Measurements from ENCODE around the gene USP6NL.

USP6NL gene

GRCh38 chr10:11593612-11594011 lies 17.8 kb downstream of the USP6NL start:
- DNase-seq: no peak

- DNase-seq: no peak
Observed at GRCh38 chr10:11589738-11590137, 21.7 kb downstream of the USP6NL start.

- no peak for DNase-seq
Observed at GRCh38 chr10:11588873-11589574, 22.4 kb downstream of the USP6NL start.

GRCh38 chr10:11587722-11588259 lies 23.7 kb downstream of the USP6NL start:
- no peak for DNase-seq

- DNase-seq: peak; percentile 12
Observed at GRCh38 chr10:11586170-11586569, 25.3 kb downstream of the USP6NL start.

GRCh38 chr10:11581213-11581612 lies 30.2 kb downstream of the USP6NL start:
- DNase-seq: peak; percentile 21

- no peak for DNase-seq
Observed at GRCh38 chr10:11579885-11580284, 31.6 kb downstream of the USP6NL start.

GRCh38 chr10:11578802-11579255 lies 32.6 kb downstream of the USP6NL start:
- no peak for DNase-seq

GRCh38 chr10:11576092-11576809 lies 35.2 kb downstream of the USP6NL start:
- DNase-seq: no peak

- DNase-seq: peak; percentile 2
Observed at GRCh38 chr10:11573497-11573896, 38.0 kb downstream of the USP6NL start.

GRCh38 chr10:11570751-11571150 lies 40.7 kb downstream of the USP6NL start:
- DNase-seq: no peak

- no peak for DNase-seq
Observed at GRCh38 chr10:11569471-11569870, 42.0 kb downstream of the USP6NL start.

- no peak for DNase-seq
Observed at GRCh38 chr10:11568578-11568977, 42.9 kb downstream of the USP6NL start.

- DNase-seq: no peak
Observed at GRCh38 chr10:11564741-11565140, 46.7 kb downstream of the USP6NL start.

GRCh38 chr10:11563936-11564335 lies 47.5 kb downstream of the USP6NL start:
- no peak for DNase-seq

- DNase-seq: no peak
Observed at GRCh38 chr10:11562888-11563287, 48.6 kb downstream of the USP6NL start.

- DNase-seq: no peak
Observed at GRCh38 chr10:11560076-11560709, 51.3 kb downstream of the USP6NL start.

- no peak for DNase-seq
Observed at GRCh38 chr10:11557967-11558366, 53.5 kb downstream of the USP6NL start.

GRCh38 chr10:11557513-11557912 lies 53.9 kb downstream of the USP6NL start:
- no peak for DNase-seq

- no peak for DNase-seq
Observed at GRCh38 chr10:11555556-11555955, 55.9 kb downstream of the USP6NL start.

GRCh38 chr10:11553773-11554381 lies 57.6 kb downstream of the USP6NL start:
- DNase-seq: no peak

GRCh38 chr10:11551916-11552602 lies 59.4 kb downstream of the USP6NL start:
- peak; percentile 95 for DNase-seq

All from fibroblast of skin of back (primary cell).